Tibial nerve (tissue), 4 donors: ENCODE data around the gene WASHC2A.
"Not testable (repeated sequence)": the region's sequence is repeated elsewhere in the genome, so short reads cannot be mapped to it uniquely, and the experiment has no call there.

Experiments used
- EP300 ChIP-seq, 2 donors: sonication (generic); formaldehyde crosslinking; IDR thresholded peaks; one replicate each; pipeline ENCODE4 v1.6.1; 2017; ENCODE audit warnings: antibody characterized with exemption in 2 of 2, mild to moderate bottlenecking in 1 of 2
- POLR2A ChIP-seq, 2 donors: fragments of 450-650 bp; IDR thresholded peaks; one replicate each; pipeline ENCODE4 v1.6.1; 2017; ENCODE audit warnings: antibody characterized with exemption in 2 of 2, mild to moderate bottlenecking in 2 of 2, moderate library complexity in 2 of 2
- TF ChIP-seq, protein P1 (sequence below), 5 experiments: fragments of 200-600 bp in 3 of 5; fragments of 450-650 bp in 2 of 5; sonication (generic) in 3 of 5; IDR thresholded peaks; one replicate each; pipeline ENCODE4 v1.5.1; 2016 to 2019; ENCODE audit warnings: antibody characterized with exemption in 5 of 5, mild to moderate bottlenecking in 3 of 5, moderate library complexity in 2 of 5

DNA sequence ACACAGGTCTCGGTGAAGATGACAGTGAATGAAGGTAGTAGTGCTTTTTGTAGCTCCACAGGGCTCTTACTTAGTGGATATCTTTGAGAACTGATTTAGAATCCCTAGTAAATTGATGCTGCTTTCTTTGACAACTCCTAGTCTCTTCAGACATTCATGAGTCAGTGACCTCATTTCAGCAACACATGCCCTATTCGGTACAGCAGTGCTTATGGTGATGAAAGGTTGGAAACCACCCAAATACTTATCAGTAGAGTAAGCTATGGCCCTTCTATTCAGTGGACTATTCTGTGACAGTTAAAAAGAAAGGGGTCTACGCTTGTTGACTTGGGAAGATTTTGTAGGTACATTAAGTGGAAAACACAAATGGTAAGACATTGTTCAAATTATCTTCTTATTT, 29.0 kb downstream of the WASHC2A start:
- TF ChIP-seq, protein P1, sequence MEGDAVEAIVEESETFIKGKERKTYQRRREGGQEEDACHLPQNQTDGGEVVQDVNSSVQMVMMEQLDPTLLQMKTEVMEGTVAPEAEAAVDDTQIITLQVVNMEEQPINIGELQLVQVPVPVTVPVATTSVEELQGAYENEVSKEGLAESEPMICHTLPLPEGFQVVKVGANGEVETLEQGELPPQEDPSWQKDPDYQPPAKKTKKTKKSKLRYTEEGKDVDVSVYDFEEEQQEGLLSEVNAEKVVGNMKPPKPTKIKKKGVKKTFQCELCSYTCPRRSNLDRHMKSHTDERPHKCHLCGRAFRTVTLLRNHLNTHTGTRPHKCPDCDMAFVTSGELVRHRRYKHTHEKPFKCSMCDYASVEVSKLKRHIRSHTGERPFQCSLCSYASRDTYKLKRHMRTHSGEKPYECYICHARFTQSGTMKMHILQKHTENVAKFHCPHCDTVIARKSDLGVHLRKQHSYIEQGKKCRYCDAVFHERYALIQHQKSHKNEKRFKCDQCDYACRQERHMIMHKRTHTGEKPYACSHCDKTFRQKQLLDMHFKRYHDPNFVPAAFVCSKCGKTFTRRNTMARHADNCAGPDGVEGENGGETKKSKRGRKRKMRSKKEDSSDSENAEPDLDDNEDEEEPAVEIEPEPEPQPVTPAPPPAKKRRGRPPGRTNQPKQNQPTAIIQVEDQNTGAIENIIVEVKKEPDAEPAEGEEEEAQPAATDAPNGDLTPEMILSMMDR (IDR thresholded peaks at IDR 0.05), result not testable (repeated sequence)
- not testable (repeated sequence) for TF ChIP-seq POLR2A, EP300 (IDR thresholded peaks at IDR 0.05)
